HG03095 (cell line): ENCODE results near the gene UQCR10.
"Not testable (repeated sequence)": the region's sequence is repeated elsewhere in the genome, so short reads cannot be mapped to it uniquely, and the experiment has no call there.

ENCODE experiments used
- ATAC-seq: cut with Tn5 transposase; IDR thresholded peaks from one replicate; pipeline ENCODE4 v1.9.1; 2021; ENCODE audit warnings: moderate library complexity; ENCODE audit not compliant: unreplicated experiment

UQCR10 gene

DNA sequence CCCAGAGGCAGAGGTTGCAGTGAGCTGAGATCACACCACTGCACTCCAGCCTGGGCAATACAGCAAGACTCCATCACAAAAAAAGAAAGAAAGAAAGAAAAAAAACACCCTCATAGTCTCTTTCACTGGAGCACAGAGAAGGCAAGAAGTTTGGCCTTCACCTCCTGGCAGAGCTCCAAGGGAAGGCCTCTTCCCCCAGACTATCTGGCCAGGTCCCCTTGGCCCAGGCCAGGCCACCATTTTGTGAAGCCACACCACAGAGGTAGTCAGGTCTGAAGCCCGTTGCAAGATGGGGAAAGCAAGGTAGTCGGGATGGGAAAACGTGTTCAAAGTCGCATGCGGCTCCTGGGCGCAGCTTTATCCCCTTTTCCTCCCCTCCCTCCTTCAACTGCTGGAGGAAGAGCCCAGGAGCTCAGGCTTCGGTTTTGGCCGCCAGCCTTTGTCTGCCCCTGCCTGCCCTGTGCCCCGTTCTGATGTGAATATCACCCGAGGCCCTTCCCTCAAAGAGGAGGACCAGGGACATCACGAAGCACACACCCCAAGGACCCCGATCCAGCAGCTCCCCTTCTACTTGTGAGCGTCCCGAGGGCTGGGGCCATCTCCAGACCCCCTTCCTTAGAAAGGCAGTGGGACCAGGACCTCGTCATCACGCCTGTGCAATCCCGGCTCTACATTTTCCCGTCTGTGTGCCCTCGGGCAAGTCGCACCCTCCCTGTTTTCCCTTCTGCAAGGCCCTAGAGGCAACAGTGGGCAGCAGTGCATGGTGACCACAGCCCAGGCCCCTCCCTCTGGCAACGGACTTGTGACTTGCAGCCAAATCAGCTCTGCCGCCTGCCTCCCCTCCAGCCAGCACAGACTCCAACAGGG is 29.7 kb upstream of the UQCR10 start:
- ATAC-seq: no peak

DNA sequence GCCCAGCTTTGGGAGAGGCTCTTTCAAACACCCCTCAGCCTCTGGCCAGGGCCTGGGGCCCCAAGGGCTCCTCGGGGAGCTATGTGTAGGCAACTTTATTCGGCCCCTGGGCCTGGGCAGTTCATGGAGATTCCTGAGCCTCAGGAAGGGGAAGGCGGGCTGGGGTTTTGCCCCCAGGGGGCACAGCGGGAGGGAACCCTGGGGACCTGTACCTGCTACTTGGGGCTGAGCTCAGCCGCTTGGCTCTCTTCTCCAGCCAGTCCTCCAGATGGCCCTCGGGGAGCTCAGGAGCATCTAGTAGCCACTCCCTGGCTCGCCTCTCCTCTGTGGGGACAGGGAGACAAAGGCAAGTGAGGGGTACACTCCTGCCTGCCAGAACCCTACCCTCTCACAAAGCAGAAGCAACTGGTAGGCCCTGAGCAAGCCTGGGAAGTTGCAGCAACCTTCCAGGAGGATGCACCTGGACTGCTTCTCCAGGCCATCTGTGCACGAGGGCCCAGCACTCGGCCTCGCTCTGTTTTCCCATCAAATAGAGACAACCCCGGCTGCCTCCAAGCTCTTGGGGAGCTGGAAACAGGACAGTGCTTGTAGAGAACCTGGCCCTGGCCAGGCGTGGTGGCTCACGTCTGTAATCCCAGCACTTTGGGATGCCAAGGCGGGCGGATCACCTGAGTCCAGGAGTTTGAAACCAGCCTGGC is 28.9 kb upstream of the UQCR10 start:
- no peak for ATAC-seq

DNA sequence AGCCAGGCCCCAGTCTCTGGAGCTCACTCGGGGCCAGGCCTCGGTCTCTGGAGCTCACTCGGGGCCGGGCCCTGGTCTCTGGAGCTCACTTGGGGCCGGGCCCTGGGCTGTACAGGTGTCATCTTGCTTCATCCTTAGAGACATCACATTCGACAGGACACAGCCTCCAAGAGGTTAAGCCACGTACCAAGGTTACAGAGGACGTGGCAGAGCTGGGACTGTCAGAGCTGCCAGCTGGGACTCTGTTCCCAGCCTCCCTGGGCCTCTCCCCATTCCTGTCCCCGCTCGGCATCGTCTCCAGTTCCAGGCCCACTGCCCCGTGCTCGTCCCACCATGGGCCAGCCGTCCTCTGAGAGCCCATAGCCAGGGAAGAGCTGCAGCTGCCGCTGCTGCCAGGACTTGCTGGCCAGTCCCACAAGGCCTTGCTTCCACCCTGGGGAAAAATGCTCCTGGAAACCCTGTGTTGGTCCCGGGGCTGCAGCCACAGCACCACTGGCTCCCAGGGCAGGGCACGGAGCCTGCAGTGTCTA is 27.8 kb upstream of the UQCR10 start:
- no peak for ATAC-seq

DNA sequence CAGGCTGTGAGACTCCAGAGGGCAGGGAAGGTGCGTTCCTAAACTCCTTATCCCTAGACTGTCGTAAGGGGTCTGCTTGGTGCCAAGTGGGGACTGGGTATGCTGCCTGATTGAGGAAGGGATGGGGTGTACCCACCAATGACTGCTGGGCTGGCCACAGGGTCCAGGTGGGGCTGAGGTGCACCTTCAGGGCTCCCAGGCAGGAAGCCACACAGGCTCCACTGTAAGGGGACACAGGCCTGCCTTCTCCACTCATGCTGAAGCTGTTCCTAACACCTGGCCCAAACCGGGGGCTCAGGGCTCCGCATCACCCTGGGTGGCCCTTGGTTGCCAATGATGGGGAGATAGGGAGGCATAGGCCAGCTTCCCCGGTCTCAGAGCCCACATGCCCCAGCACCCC is 27.0 kb upstream of the UQCR10 start:
- ATAC-seq: no peak

DNA sequence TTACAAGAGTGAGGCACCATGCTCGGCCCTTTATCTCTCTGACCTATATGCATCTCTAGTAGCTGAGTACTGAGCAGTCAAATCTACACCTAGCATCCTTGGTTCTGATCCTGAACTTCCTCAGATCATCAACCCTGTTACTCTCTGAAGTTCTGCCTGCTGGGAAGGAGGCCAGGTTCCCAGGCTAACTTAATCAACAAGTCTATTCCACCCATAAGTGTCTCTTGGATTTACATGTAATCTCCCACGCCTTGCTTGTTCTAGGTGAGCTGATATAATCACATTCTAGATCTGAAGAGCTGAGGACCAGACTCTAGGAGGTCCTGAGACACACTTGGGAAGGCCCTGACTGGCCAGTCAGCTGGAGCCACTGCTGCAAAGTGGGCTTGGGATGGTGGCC is 25.2 kb upstream of the UQCR10 start:
- no peak for ATAC-seq

DNA sequence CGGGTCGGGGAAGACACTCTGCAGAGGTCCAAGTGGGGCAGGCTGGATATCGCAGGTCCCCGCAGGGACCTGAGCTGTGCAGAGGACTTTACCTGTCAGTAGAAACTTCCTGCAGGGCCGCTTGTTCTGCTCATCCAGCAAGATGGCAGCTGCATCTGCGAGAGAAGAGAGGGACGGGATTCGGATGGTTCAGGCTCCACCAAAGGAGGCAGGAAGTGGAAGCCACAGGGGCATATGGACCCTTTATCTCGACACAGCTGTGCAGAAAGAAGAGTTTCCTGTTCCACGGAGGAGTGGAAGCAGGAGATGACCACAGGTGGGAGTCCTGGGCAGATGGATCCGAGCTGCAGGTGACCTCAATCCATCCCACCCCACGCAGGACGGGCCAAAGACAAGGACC is 24.8 kb upstream of the UQCR10 start:
- ATAC-seq: no peak

DNA sequence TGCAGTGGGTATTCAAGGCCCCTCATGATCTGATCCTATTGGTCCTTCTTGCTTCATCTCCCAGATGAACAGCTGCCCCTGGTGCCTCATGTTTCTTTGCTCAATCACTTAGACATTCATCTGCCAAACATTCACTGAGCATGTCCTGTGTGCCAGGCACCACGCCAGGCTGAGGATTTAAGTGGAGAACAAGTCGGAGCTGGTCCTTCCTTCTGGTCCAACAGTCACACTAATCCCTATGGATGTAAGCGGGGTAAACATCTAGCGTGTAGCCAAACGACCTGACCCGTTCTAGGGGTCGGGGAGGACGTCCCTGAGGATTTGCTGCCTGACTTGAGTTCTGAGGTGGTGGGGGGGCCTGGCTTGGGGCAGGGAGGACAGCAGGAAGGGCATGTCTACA is 22.3 kb upstream of the UQCR10 start:
- no peak for ATAC-seq

DNA sequence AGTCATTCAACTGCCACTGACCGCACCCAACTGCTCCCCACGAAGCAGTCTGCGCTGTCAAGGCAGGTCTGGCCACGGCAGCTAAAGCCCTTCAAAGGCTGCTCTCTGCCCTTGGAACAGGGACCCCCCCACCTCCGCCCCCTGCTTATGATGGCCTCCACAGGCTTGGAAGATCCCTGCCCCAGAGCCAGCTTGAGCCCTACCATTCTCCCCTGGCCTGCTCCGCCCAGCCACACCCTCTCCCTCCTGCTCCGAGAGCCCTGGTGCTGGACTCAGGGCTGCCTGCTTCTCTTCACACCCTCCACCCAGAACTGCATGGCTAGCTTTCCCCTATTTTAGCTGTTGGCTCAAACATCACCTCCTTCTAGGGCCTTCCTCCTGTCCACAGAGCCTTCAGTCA is 19.3 kb upstream of the UQCR10 start:
- ATAC-seq: no peak

DNA sequence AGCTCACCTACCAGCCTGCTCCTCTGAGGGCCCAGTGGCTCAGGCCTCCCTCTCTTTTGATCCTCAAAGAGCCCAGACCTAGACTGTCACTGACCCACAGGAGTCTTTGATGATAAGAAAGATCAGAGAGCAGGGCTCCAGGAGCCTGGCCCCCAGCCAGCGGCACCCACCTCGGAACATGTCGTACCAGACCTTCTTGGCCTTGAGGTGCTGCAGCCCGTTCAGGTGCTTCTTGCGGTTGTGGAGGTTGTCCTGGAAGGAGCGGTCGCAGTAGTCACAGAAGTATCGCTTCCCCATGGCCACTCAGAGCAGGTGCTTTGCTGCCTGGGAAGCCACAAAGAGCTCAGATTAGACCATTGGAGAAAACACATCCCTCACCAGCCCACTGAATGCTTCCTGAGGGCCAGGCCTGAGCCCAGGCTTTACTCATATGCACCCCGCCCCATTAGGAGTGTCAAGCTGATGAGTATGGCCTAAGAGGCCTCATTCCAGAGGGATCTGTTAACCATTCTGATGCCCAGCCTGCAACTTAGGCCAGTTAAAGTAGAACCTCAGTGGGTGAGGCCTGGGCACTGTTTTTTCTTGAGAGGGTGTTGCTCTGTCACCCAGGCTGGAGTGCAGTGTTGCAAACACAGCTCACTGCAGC is 18.8 kb upstream of the UQCR10 start:
- no peak for ATAC-seq

DNA sequence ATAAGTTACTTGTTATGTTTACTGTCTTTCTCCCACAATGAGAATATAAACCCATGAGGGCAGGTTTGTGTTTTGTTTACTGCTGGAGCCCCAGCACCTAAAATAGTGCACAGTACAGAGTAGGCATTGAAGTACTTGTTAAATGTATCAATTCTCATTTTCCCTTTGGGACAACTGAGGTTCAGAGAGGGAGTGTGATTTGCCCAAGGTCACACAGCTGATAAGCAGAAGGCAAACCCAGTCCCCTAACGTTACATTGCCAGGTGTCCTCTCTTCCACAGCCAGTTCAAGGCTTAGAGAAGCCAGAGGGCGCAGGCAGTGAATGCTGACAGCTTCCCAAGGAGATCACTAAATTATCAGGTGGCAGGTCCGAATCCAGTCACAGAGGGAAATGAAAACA is 17.1 kb upstream of the UQCR10 start:
- no peak for ATAC-seq

DNA sequence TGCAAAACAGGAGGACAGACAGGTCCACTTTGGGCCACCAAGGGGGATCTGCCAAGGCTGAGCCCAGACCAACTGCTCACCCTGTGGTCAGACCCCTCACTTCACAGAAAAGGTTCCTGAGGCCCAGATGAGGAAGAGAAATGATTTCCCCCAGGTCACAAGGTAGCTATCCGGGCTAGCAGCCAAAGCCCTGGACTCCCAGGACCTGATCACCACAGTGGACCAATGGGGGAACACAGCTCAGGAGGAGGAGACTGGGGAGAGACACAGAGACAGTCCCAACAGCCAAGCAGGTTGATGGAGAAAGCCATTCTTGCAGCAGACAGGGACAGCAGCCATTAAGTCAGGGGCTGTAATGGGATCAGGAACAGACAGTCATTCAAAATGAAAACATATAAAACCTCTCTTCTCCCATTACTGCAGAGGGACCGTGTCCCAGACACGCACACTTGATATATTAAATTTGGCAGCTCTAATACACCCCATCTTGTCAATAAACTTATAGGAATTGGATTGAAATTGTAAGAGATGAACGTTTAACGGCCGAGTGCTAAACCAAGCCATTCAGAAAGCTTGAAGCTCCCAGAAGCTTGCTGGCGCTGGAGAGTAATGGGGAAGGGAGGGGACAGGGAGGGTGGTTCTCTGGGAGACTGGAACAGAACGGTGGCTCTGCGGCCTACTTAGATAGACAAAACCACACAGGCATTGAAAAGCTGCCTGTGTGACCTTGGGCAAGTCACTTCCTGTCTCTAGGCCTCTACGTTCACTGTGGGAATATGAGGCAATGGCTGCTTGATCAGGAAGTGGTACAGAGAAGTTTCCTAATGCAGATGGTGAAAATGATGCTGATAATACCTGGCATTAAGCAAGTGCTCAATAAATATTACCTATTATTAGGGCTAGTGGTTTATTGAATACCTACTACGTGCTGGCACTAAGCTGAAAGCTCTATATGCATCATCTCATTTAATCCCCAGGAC is 16.3 kb upstream of the UQCR10 start:
- ATAC-seq: no peak

DNA sequence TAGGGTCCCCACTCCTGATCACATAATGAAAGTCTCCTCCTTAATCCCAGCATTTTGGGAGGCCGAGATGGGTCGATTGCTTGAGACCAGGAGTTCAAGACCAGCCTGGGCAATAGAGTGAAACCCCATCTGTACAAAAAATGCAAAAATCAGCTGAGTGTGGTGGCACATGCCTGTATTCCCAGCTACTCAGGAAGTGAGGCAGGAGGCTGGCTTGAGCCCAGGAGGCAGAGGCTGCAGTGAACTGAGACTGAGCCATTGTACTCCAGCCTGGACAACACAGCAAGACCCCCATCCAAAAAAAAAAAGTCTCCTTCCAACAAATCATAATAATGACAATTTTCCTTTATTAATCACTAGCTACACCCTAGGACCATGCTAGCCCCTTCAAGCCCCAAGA is 15.5 kb upstream of the UQCR10 start:
- ATAC-seq: no peak

DNA sequence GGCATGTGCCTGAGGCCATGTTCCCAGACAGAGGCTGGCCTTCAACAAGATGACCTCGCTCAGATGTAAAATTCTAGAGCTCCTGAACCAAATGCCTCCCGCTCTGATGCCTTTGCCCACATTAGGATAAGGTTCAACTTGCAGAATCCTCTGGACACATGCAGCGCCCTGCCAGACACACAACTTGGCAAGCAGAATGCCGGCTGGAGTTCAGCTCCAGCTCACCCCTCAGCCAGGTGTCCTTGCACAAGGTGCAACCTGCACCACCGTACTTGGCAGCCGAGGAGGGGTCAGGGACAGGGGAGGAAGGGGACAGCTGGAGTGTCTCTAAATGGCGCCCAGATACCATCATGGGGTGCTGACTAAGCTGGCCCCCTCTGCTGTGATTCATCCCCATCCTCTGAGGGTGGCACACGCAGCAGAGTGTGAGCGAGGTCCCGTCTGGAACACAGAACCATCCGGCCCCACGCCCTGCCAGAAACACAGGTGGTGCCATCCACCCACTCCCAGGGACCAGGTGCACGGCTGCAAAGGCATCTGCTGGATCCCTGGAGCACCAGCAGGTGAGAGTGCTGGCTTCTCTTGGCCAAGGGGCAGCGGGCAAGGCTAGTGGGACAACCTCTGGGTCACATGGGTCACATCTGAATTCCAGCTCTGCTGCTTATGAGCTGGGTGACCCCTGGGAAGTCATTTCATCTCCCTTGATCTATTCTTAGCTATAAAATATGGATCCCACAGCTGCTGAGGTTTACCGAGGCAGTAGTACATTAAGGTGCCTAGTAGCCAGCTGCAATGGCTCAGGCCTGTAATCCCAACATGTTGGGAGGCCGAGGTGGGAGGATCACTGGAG is 13.1 kb upstream of the UQCR10 start:
- ATAC-seq: no peak

DNA sequence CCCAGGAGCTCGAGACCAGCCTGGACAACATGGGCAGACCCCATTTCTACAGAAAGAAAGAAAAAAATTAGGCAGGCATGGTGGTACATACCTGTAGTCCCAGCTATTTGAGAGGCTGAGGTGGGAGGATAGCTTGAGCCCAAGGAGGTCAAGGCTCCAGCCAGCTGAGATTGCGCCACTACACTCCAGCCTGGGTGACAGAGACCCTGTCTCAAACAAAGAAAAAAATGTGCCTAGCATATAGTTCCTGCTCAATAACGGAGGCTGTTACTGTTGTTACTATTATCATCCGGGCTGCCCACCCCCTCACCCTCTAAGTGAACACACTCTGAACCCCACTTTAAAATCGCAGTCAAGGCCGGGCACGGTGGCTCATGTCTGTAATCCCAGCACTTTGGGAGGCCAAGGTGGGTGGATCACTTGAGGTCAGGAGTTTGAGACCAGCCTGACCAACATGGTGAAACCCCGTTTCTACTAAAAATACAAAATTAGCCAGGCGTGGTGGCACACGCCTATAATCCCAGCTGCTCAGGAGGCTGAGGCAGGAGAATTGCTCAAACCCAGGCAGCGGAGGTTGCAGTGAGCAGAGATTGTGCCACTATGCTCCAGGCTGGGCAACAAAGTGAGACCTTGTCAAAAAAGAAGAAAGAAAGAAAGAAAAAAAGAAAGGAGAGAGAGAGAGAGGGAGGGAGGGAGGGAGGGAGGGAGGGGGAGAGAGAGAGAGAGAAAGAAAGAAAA is 12.3 kb upstream of the UQCR10 start:
- not testable (repeated sequence) for ATAC-seq

DNA sequence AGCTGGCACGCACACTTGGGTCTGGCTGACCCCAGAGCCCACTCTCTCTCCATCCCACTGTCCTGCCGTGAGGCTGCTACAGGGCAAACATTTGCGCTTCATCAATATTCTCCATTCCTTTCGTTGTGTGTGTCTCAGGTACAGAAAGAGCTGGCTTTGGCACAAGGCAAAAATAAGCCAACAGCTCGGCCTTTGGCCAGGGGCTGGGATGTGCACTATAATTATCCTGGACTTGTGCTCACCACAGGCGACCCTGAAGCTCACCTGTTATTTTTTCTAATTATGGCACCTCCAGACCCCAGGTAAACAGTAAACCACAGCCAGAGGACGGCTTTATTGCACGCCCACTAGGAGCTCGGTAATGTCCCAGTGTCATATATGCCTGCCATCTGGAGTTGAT is 11.3 kb upstream of the UQCR10 start:
- ATAC-seq: no peak

DNA sequence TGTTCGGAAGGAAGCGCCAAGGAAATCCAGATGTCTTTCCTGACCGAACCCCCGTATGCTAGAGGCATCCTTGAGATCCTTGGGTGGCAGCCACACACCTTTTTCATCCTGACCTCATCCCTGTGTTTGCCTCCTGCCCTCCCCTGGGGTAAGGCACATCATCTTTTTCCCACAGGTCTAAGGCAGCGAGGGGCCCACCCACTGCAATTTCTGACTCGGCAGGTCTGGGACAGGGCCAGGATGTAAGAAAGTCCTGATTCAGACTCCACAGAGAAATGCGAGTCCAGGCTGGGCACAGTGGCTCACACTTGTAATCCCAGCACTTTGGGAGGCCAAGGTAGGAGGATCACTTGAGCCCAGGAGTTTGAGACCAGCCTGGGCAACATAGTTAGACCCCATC is 10.8 kb upstream of the UQCR10 start:
- ATAC-seq: no peak

DNA sequence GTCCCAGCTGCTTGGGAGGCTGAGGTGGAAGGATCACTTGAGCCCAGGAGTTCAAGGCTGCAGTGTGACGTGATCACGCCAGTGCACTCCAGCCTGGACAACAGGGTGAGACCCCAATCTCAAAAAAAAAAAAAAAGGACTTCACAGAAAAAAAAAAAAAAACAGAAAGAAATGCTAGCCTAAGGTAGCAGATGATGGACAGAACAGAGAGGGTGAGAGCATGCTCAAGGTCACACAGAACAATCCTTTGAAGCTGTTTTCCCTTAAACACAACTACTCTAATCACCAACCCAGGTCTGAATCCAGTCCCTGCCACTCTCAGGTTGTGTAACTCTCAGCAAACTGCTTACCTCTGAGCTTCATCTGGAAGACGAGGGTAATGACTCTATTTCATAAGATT is 10.1 kb upstream of the UQCR10 start:
- no peak for ATAC-seq

DNA sequence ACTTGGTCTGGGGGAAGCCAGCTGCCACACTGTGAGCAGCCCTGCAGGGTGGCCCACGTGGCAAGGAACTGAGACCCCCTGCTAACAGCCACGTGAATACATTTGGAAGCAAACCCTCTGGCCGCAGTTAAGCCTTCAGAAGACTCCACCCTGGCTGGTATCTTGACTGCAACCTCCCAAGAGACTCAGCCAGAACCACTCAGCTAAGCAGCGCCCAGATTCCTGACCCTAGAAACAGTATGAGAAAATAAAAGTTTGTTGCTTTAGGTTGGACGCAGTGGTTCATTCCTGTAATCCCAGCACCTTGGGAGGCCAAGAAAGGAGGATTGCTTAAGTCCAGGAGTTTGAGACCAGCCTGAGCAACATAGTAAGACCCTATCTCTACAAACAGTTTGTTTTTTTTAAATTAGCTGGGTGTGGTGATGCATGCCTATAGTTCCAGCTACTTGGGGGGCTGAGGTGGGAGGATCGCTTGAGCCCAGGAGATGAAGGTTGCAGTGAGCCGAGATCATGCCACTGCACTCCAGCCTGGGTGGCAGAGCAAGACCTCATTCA is 9.0 kb upstream of the UQCR10 start:
- ATAC-seq: no peak

DNA sequence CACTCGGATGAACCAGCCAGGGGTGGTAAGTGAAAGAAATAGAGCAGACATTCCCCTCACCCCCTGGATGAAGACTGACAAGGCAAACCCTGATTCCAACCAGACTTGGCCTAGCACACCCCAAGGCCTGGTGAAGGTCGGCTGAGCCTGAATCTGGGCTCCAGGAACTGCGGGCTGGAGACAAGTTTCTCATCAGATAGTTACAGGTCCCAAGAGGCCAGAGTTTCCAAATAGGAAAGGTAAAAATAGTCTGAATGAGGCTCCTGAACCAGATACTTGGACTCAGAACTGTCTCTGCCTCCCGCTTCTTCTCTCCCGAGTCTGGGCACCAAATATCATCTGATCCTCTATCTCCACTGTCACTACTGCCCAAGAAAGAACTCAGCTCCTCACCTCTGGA is 8.2 kb upstream of the UQCR10 start:
- ATAC-seq: no peak
